HG03565 (cell line): Measurements from ENCODE around the gene PCDHGB4.
"Not testable (repeated sequence)": the region's sequence is repeated elsewhere in the genome, so short reads cannot be mapped to it uniquely, and the experiment has no call there.

Experiments
- ATAC-seq: cut with Tn5 transposase; IDR thresholded peaks from one replicate; pipeline ENCODE4 v1.9.1; 2021; ENCODE audit warnings: mild to moderate bottlenecking, moderate library complexity; ENCODE audit not compliant: unreplicated experiment

The PCDHGB4 gene

DNA sequence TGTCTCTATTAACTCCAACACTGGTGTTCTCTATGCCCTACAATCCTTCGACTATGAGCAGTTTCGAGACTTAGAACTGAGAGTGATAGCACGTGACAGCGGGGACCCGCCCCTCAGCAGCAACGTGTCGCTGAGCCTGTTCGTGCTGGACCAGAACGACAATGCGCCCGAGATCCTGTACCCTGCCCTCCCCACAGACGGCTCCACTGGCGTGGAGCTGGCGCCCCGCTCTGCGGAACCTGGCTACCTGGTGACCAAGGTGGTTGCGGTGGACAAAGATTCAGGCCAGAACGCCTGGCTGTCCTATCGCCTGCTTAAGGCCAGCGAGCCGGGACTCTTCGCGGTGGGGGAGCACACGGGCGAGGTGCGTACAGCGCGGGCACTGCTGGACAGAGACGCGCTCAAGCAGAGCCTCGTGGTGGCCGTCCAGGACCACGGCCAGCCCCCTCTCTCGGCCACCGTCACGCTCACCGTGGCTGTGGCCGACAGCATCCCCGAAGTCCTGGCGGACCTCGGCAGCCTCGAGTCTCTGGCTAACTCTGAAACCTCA, 35.3 kb downstream of the PCDHGB4 start:
- ATAC-seq: no peak

DNA sequence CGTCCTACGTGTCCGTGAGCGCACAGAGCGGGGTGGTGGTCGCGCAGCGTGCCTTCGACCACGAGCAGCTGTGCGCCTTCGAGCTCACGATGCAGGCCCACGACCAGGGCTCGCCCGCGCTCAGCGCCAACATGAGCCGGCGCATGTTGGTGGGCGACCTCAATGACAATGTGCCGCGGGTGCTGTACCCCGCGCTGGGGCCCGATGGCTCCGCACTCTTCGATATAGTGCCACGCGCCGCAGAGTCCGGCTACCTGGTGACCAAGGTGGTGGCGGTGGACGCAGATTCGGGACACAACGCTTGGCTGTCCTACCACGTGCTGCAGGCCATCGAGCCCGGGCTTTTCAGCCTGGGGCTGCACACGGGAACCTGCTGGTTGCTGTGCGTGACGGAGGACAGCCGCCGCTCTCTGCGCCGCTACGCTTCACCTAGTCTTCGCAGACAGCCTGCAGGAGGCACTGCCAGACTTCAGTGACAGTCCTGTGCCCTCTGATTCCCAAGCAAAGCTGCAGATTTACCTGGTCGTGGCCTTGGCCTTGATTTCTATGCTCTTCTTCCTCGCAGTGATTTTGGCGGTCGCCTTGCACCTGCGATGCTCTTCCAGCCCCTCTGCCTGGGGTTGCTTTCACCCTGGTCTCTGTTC, 40.4 kb downstream of the PCDHGB4 start:
- no peak for ATAC-seq

DNA sequence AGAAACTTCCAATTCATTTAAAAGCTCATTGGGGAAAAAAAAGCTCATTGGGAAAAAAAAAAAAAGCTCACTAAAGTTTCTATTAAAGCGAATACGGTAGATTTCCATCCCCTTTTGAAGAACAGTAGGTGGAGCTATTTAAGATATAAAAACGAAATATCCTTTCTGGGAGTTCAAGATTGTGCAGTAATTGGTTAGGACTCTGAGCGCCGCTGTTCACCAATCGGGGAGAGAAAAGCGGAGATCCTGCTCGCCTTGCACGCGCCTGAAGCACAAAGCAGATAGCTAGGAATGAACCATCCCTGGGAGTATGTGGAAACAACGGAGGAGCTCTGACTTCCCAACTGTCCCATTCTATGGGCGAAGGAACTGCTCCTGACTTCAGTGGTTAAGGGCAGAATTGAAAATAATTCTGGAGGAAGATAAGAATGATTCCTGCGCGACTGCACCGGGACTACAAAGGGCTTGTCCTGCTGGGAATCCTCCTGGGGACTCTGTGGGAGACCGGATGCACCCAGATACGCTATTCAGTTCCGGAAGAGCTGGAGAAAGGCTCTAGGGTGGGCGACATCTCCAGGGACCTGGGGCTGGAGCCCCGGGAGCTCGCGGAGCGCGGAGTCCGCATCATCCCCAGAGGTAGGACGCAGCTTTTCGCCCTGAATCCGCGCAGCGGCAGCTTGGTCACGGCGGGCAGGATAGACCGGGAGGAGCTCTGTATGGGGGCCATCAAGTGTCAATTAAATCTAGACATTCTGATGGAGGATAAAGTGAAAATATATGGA, 43.0 kb downstream of the PCDHGB4 start, which contains the start of gene PCDHGA12:
TSS of gene PCDHGA12 (plus strand) at position 176 of the 782 bp plus-strand sequence. CDS start at position 429, 253 bp downstream.
- ATAC-seq: peak; percentile 92

DNA sequence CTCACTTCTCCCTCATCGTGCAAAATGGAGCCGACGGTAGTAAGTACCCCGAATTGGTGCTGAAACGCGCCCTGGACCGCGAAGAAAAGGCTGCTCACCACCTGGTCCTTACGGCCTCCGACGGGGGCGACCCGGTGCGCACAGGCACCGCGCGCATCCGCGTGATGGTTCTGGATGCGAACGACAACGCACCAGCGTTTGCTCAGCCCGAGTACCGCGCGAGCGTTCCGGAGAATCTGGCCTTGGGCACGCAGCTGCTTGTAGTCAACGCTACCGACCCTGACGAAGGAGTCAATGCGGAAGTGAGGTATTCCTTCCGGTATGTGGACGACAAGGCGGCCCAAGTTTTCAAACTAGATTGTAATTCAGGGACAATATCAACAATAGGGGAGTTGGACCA, 43.8 kb downstream of the PCDHGB4 start:
- no peak for ATAC-seq

DNA sequence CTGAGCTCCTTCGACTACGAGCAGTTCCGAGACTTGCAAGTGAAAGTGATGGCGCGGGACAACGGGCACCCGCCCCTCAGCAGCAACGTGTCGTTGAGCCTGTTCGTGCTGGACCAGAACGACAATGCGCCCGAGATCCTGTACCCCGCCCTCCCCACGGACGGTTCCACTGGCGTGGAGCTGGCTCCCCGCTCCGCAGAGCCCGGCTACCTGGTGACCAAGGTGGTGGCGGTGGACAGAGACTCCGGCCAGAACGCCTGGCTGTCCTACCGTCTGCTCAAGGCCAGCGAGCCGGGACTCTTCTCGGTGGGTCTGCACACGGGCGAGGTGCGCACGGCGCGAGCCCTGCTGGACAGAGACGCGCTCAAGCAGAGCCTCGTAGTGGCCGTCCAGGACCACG, 44.8 kb downstream of the PCDHGB4 start:
- ATAC-seq: not testable (repeated sequence)

DNA sequence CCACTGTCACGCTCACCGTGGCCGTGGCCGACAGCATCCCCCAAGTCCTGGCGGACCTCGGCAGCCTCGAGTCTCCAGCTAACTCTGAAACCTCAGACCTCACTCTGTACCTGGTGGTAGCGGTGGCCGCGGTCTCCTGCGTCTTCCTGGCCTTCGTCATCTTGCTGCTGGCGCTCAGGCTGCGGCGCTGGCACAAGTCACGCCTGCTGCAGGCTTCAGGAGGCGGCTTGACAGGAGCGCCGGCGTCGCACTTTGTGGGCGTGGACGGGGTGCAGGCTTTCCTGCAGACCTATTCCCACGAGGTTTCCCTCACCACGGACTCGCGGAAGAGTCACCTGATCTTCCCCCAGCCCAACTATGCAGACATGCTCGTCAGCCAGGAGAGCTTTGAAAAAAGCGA, 45.2 kb downstream of the PCDHGB4 start:
- not testable (repeated sequence) for ATAC-seq

DNA sequence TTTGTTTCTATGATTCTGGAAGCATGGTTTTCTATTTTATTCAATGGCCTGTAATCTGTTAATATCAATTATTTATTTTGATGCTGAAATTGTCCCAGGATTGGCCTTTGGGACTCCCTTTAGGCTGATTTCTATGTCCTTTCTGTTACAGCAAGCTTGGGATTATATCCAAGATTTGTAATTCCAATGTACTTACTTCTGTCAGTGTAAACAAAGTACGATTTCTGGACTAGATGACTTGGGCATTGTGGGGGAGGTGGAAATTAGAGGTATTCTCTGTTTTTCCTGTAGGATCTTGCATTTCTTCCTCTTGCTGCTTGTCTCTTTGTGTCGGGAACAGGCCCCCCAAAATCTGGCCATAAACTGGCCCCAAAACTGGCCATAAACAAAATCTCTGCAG, 46.5 kb downstream of the PCDHGB4 start:
- ATAC-seq: no peak

DNA sequence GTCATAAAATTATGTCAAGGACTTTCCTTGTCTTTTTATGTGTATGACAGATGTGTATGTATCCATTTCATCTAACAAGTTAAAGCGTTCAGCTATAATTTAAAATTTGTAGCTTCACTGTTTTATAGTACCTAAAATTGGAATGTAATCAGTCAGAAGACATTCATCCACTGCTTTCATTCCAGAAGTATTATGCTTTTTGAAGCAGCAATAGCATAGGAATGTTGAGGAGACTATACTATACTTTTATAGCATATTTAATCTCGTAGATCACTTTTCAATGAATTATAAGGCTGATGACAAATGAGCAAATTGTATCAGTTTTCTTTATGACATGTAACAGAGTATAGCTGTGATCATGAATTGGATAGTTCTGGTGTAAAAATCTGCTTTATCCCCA, 49.7 kb downstream of the PCDHGB4 start:
- ATAC-seq: no peak

DNA sequence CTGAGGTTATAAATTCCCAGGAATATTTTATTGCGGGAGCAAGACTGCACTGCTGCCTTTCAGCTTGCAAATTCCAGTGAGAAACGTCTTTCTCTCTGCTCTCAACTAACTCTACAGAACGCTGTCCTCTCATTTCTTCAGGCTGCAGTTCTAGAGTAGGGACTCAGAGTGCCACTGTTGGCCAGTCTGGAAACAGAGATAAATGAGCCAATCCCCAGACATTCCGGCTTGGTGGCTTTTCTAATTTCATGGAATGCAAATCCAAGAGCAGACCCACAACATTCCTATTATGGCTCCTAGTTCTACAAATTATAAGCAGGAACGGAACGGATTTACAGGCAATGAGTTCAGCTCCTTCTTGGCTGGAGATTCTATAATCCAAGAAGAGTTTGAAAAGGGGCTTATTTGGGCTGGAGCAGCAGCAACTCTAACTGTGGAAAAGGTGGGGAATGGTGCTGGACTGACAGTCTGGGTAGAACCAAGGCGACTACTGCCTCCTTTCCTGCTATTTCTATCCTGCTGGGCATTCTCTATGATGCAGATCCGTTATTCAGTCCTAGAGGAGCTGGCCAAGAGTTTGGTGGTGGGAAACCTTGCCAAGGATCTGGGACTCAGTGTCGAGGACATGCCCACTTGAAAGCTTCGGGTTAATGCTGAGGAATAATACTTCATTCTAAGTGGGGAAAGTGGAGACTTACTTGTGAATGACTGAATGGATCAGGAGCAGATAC, 52.1 kb downstream of the PCDHGB4 start:
- ATAC-seq: no peak
